NCI-H128 (cell line): Measurements from ENCODE around the gene MUC15.
"Not testable (repeated sequence)": the region's sequence is repeated elsewhere in the genome, so short reads cannot be mapped to it uniquely, and the experiment has no call there.

Source experiments
- DNase-seq: peaks from one replicate; lab custom pipeline; 2025; ENCODE audit not compliant: unreplicated experiment; lab: John Stamatoyannopoulos, UW

The MUC15 gene, protein sequence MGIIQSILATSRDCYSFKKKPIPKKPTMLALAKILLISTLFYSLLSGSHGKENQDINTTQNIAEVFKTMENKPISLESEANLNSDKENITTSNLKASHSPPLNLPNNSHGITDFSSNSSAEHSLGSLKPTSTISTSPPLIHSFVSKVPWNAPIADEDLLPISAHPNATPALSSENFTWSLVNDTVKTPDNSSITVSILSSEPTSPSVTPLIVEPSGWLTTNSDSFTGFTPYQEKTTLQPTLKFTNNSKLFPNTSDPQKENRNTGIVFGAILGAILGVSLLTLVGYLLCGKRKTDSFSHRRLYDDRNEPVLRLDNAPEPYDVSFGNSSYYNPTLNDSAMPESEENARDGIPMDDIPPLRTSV

DNA sequence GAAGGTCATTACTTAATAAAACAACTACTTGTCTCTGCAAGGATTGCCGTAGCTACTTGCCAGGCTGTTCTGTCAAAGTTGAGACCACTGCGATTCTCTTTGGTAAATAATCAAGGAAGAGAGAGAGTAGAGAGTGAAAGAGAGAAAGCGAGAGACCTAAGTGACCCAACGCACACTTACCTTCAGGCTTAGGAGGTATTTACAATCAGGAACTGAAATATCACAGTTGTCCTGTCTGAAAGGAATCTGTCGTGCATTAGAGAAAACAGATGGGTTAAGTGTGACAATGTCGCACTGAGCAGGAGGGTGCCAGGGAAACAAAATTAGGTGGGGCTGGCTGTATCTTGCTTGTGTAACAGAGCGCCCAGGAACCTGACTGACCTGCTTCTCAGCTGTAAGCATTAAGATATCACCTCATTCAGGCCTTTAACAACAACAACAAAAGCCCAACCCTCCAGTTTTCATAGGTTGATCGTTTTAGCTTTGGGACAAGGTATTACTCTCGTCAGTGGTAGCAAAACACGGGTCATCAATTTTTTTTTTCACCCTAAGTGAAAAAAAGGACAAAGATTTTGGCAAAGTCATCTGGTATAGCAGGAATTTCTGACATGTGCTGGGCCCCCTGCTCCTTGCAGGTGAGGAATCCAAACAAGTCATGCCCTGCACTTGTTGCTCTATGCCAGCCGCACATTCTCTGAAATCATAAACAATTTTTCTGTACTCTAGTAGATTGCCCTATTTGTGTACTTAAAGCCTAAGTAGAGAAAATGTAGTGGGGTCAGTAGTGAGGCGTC is at the start of gene MUC15:
TSS of gene MUC15 (minus strand) at position 403 of the 794 bp plus-strand sequence. CDS start 5,169 bp downstream, outside the sequence.
- DNase-seq, result no peak

DNA sequence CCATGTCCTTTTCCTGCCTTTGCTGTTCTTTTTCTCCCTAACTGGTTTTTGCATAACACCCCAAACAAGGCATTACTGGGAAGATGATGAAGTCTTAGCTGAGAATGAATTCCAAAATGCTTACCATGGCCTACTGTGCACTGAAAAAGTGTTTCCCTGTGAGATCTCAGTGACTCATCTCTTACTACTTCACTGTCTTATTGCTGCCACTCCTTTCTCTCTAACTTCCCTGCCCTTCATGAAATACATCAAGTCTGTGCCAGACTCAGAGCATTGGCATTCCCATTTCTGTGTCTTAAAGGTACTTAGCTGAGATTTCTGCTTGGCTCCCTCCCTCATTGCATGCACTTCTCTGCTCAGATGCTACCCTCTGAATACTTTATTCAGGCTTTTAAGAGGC is 49.1 kb upstream of the MUC15 start:
- DNase-seq, result no peak

GRCh38 chr11:26620282-26621045 is 48.4 kb upstream of the MUC15 start:
- no peak for DNase-seq

- no peak for DNase-seq
Measured at GRCh38 chr11:26618441-26618840, 46.4 kb upstream of the MUC15 start.

DNA sequence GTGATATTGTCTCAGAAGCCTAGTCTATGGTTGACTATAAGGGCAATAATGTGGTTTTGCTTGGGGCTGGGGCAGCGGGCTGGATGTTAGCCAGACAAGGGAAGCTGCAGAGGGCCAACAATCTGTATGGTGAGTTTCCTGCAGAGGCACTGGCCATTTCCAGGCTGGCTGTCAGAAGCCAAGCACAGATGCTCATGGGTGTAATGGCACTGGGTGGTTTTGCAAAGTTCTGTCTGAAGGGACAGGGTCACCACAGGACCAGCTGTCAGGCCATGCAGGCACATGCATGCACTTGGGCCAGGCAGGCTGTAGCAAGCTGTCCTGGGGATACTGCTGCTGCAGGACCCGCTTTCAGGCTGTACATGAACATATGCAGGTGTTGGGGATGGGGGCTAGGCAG is 41.7 kb upstream of the MUC15 start:
- no peak for DNase-seq

- DNase-seq, result no peak
Measured at GRCh38 chr11:26608507-26609146, 36.6 kb upstream of the MUC15 start.

- DNase-seq, result no peak
Measured at GRCh38 chr11:26607725-26608506, 35.9 kb upstream of the MUC15 start.

GRCh38 chr11:26599876-26600434 is 27.9 kb upstream of the MUC15 start:
- no peak for DNase-seq

GRCh38 chr11:26599425-26599824 is 27.4 kb upstream of the MUC15 start:
- DNase-seq, result no peak

DNA sequence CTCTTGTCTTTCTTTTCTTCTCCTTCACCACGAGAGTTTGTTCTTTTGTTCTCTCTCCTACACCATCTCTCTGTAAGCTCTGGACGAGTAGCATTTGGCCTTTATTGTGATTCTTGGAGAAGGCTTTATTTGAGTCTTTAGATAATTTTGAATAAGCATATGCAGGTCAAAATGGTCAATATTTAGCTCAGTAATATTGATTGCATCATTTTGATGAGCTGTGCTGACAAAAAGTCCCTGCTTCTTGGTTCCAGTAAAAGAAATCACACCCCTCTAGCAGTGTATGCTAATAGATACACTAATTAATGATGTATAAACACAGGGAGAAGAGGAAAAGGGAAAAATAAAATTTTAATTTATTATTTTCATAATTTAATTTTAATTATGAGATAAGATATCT is 25.8 kb upstream of the MUC15 start:
- no peak for DNase-seq

GRCh38 chr11:26597049-26597689 is 25.1 kb upstream of the MUC15 start:
- not testable (repeated sequence) for DNase-seq

- not testable (repeated sequence) for DNase-seq
Measured at GRCh38 chr11:26595207-26595865, 23.3 kb upstream of the MUC15 start.

- DNase-seq, result no peak
Measured at GRCh38 chr11:26593691-26594090, 21.6 kb upstream of the MUC15 start.

GRCh38 chr11:26587073-26587472 is 15.0 kb upstream of the MUC15 start:
- no peak for DNase-seq

GRCh38 chr11:26584818-26585217 is 12.8 kb upstream of the MUC15 start:
- DNase-seq, result no peak

DNA sequence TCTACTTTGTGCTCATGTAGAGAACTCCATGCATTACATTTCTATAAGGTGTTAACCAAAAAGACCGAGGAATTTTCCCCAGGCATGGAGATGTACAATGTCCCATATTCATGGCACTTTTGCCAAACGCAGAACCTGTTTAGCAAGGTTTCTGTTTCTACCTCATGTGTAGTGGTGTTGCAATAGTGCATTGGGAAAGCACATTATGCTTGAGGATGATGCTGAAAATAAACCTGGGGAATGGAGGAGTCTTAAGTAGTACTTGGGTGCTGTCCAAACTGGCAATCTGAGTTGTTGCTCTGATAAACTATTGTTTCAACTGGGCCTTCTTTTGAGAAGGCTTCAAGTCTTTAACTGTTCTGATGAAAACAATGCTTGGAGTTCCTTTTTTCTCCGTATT is 11.5 kb upstream of the MUC15 start:
- no peak for DNase-seq

DNA sequence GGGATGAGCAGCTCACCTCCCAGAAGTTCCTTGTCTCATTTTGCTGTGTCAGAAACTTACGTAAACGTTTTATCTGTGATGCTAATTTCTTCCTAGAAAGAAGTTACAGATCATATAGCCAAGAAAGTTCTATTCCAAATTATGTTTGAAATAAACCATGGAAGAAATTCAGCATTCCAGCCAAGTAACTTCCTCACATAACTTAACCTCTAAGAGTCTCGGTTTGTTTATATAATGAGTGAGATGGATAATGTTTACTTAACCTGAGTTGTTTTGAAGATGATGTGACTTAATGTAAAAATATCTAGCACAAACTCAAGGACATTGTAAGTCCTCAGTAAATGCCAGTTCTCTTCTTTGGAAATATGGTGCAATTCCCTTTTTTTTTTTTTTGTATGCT is 8.9 kb upstream of the MUC15 start:
- DNase-seq, result no peak

GRCh38 chr11:26579683-26580082 is 7.6 kb upstream of the MUC15 start:
- no peak for DNase-seq
